GM18507 (cell line): ENCODE measurements around the gene CTIF.

Experiments
- DNase-seq: peaks from one replicate; pipeline ENCODE4 v3.0.0; 2011; ENCODE audit warnings: low read depth; ENCODE audit not compliant: insufficient read length; ENCODE audit errors: extremely low spot score
- FAIRE-seq: peaks from 2 replicates; lab custom pipeline; 2011; peaks lifted over from hg19 to GRCh38; lab: Jason Lieb, UNC

CTIF gene

GRCh38 chr18:48531082-48531403 is 7.8 kb upstream of the CTIF start:
- DNase-seq = no peak
- FAIRE-seq = no peak

- DNase-seq = no peak
- no peak for FAIRE-seq
These were observed 6.9 kb upstream of the CTIF start for GRCh38 chr18:48531908-48532307.

- DNase-seq (no peak), FAIRE-seq (no peak)
These were observed 5.3 kb upstream of the CTIF start for GRCh38 chr18:48533340-48534070.

- FAIRE-seq = no peak
- no peak for DNase-seq
These were observed 4.5 kb upstream of the CTIF start for GRCh38 chr18:48534364-48534763.

- FAIRE-seq (no peak), DNase-seq (no peak)
These were observed 2.9 kb upstream of the CTIF start for GRCh38 chr18:48535956-48536355.

- FAIRE-seq = no peak
- DNase-seq = no peak
These were observed 2.3 kb upstream of the CTIF start for GRCh38 chr18:48536516-48536915.

GRCh38 chr18:48539406-48540250 is 797 bp downstream of the CTIF start:
- no peak for DNase-seq
- FAIRE-seq = no peak

- DNase-seq (peak; percentile 12), FAIRE-seq (no peak)
These were observed 1.6 kb downstream of the CTIF start for GRCh38 chr18:48540251-48541025.

- DNase-seq (no peak), FAIRE-seq (no peak)
These were observed 2.4 kb downstream of the CTIF start for GRCh38 chr18:48541026-48541746.

- no peak for FAIRE-seq
- DNase-seq = no peak
These were observed 3.0 kb downstream of the CTIF start for GRCh38 chr18:48541747-48542400.

- FAIRE-seq (no peak), DNase-seq (no peak)
These were observed 3.8 kb downstream of the CTIF start for GRCh38 chr18:48542513-48543181.

GRCh38 chr18:48543228-48543627 is 4.4 kb downstream of the CTIF start:
- FAIRE-seq (no peak), DNase-seq (no peak)

- FAIRE-seq (no peak), DNase-seq (no peak)
These were observed 5.3 kb downstream of the CTIF start for GRCh38 chr18:48544116-48544515.

GRCh38 chr18:48544661-48545415 is 6.0 kb downstream of the CTIF start:
- no peak for FAIRE-seq
- no peak for DNase-seq

- DNase-seq (no peak), FAIRE-seq (no peak)
These were observed 7.0 kb downstream of the CTIF start for GRCh38 chr18:48545757-48546321.

- FAIRE-seq (no peak), DNase-seq (no peak)
These were observed 7.6 kb downstream of the CTIF start for GRCh38 chr18:48546396-48546795.

GRCh38 chr18:48547531-48547981 is 8.7 kb downstream of the CTIF start:
- DNase-seq (no peak), FAIRE-seq (no peak)
